NCI-H1048 (cell line): ENCODE results near the gene EPS8L3.
A peak's percentile ranks its signal among the peaks of the same experiment; 100 is the strongest.
"Not testable (repeated sequence)": the region's sequence is repeated elsewhere in the genome, so short reads cannot be mapped to it uniquely, and the experiment has no call there.

Experiments
- DNase-seq: peaks from one replicate; lab custom pipeline; 2025; lab: John Stamatoyannopoulos, UW

The EPS8L3 gene

GRCh38 chr1:109777436-109777835, 13.7 kb upstream of the EPS8L3 start:
- no peak for DNase-seq

GRCh38 chr1:109776911-109777310, 13.2 kb upstream of the EPS8L3 start:
- peak; percentile 46 for DNase-seq

- DNase-seq, result no peak
Observed at GRCh38 chr1:109776206-109776835, 12.6 kb upstream of the EPS8L3 start.

- DNase-seq, result no peak
Observed at GRCh38 chr1:109775398-109775797, 11.7 kb upstream of the EPS8L3 start.

GRCh38 chr1:109773900-109774485, 10.3 kb upstream of the EPS8L3 start:
- DNase-seq, result no peak

GRCh38 chr1:109773203-109773899, 9.6 kb upstream of the EPS8L3 start:
- DNase-seq, result peak; percentile 64

- no peak for DNase-seq
Observed at GRCh38 chr1:109772658-109773202, 9.0 kb upstream of the EPS8L3 start.

GRCh38 chr1:109771712-109772657, 8.3 kb upstream of the EPS8L3 start:
- no peak for DNase-seq

GRCh38 chr1:109770331-109771095, 6.8 kb upstream of the EPS8L3 start:
- no peak for DNase-seq

GRCh38 chr1:109769330-109770078, 5.8 kb upstream of the EPS8L3 start:
- no peak for DNase-seq

GRCh38 chr1:109768820-109769219, 5.1 kb upstream of the EPS8L3 start:
- DNase-seq, result no peak

- DNase-seq, result no peak
Observed at GRCh38 chr1:109768335-109768650, 4.6 kb upstream of the EPS8L3 start.

- DNase-seq, result no peak
Observed at GRCh38 chr1:109767637-109768334, 4.1 kb upstream of the EPS8L3 start.

GRCh38 chr1:109766991-109767636, 3.4 kb upstream of the EPS8L3 start:
- not testable (repeated sequence) for DNase-seq

- no peak for DNase-seq
Observed at GRCh38 chr1:109765896-109766615, 2.3 kb upstream of the EPS8L3 start.

GRCh38 chr1:109765483-109765815, 1.7 kb upstream of the EPS8L3 start:
- DNase-seq, result no peak

- no peak for DNase-seq
Observed at GRCh38 chr1:109764561-109765482, 1.1 kb upstream of the EPS8L3 start.
